Endodermal cell (in vitro differentiated cells): Measurements from ENCODE around the gene CHST1. TPM values are rescaled to one million over a fixed set of nuclear protein-coding genes. Genes with fewer than 3 reads are reported as not detected.

Experiments
- DNase-seq: peaks from one replicate; pipeline ENCODE4 v3.0.0-alpha.2; 2017
- H3K27ac ChIP-seq: 2 replicates; pipeline ENCODE4 v1.5.1; 2013; ENCODE audit warnings: mild to moderate bottlenecking, low read depth, low read length, moderate library complexity
- H3K27me3 ChIP-seq: 2 replicates; pipeline ENCODE4 v1.6.1; 2013; ENCODE audit warnings: mild to moderate bottlenecking, low read length, moderate library complexity; ENCODE audit not compliant: insufficient read depth, control insufficient read depth, poor library complexity, severe bottlenecking
- H3K36me3 ChIP-seq: 2 replicates; pipeline ENCODE4 v1.7.0; 2013; ENCODE audit warnings: mild to moderate bottlenecking, low read length, moderate library complexity; ENCODE audit not compliant: control insufficient read depth, insufficient read depth
- H3K4me1 ChIP-seq: one replicate; pipeline ENCODE4 v1.7.0; 2013; ENCODE audit warnings: low read length; ENCODE audit not compliant: control insufficient read depth, insufficient read depth
- H3K4me3 ChIP-seq: 2 replicates; pipeline ENCODE4 v1.5.1; 2013; ENCODE audit warnings: mild to moderate bottlenecking, low read length, moderate library complexity
- H3K9ac ChIP-seq: 2 replicates; pipeline ENCODE4 v1.6.1; 2013; ENCODE audit warnings: mild to moderate bottlenecking, low read length, moderate library complexity; ENCODE audit not compliant: poor library complexity, severe bottlenecking; ENCODE audit errors: extremely low read depth
- H3K9me3 ChIP-seq: 2 replicates; pipeline ENCODE4 v1.6.1; 2013; ENCODE audit warnings: mild to moderate bottlenecking, low read length, moderate library complexity; ENCODE audit not compliant: control insufficient read depth
- H3K27ac Mint-ChIP-seq: 2 replicates; pipeline ENCODE4 v1.8.0; 2020; ENCODE audit warnings: mixed read lengths
- H3K27me3 Mint-ChIP-seq: 2 replicates; pipeline ENCODE4 v1.8.0; 2021; ENCODE audit warnings: mild to moderate bottlenecking, mixed read lengths; ENCODE audit not compliant: insufficient read depth
- H3K36me3 Mint-ChIP-seq: 2 replicates; pipeline ENCODE4 v1.8.0; 2020; ENCODE audit warnings: low read depth, mixed read lengths
- H3K4me1 Mint-ChIP-seq: 2 replicates; pipeline ENCODE4 v1.8.0; 2020; ENCODE audit warnings: mixed read lengths
- H3K4me3 Mint-ChIP-seq: 2 replicates; pipeline ENCODE4 v1.8.0; 2020; ENCODE audit warnings: mild to moderate bottlenecking, moderate library complexity, mixed read lengths
- H3K9me3 Mint-ChIP-seq: 2 replicates; pipeline ENCODE4 v1.8.0; 2020; ENCODE audit warnings: mild to moderate bottlenecking, mixed read lengths
- WGBS, 2 experiments: methylation state at CpG; one replicate each; pipeline versions ENCODE4 v1.1.5 to v1.1.7; 2013; ENCODE audit warnings: missing lambda C conversion rate in 2 of 2, mixed read lengths in 1 of 2; ENCODE audit not compliant: insufficient coverage in 1 of 2, insufficient read length in 1 of 2; 5-methylcytosine and 5-hydroxymethylcytosine counted together
- total RNA-seq, 2 donors: library from RNA; stranded (reverse); fragmentation: NEBNext Ultra II Directional in 1 of 2; extraction: Animal tissue kit (Norgen Biotek cat#: 25700) in 1 of 2; gene quantifications; 2 replicates in 1 of 2; 3 replicates in 1 of 2; pipeline ENCODE4 v1.2.1, GENCODE V29; 2021
- TF ChIP-seq, protein P1 (sequence below): fragments of 200-600 bp; sonication (generic); conservative IDR thresholded peaks from 2 replicates; pipeline ENCODE4 v1.5.0; 2021; ENCODE audit warnings: antibody characterized with exemption, mild to moderate bottlenecking

CHST1 gene
- total RNA-seq, 2 donors from 2014 or later = 0.95 to 1.6 TPM

DNA sequence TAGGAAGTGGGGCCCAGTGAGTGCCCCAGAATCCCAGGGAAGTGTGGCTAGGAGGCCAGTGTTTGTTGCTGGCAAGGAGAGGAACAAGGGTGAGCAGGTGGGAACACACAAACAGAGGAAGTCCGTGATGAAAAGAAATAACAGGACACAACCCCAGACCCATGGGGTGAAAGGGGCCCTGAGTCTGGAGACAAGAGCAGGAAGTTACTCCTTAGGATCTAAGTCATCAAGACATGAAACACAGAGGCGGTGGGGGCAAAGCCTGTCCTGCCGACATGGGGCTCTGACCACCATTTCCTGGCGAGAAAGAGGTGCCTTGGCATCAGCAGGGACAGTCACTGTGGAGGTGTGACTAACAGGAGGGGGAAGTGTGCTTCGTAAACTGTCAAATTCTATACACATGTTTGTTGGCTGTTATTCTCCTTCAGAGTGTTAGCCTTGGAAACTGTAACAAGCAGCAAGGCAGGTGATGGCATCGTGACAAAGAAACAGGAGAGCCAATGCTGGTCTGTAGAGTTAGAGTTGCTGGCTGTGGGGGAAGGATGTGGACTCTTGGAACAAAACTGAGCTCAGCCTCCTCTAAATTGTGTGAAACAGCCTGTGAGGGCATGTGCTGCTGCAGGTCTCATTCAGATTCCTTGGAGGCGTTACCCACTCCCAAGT, 21.7 kb downstream of the CHST1 start:
- no peaks in the 10 kb centered on the region for H3K27me3 ChIP-seq
- no peaks in the 10 kb centered on the region for H3K4me1 ChIP-seq
- no peak overlapping the region for H3K4me3 ChIP-seq
- Mint-ChIP-seq H3K4me3 (no peak overlapping the region), H3K36me3 (no peaks in the 10 kb centered on the region), H3K27me3 (peaks cover 7% of the 10 kb centered on the region), H3K27ac (no peak overlapping the region), H3K4me1 (peaks cover 4% of the 10 kb centered on the region), H3K9me3 (peaks cover 5% of the 10 kb centered on the region)
- H3K9me3 ChIP-seq = no peaks in the 10 kb centered on the region
- H3K36me3 ChIP-seq = no peaks in the 10 kb centered on the region
- TF ChIP-seq, protein P1, sequence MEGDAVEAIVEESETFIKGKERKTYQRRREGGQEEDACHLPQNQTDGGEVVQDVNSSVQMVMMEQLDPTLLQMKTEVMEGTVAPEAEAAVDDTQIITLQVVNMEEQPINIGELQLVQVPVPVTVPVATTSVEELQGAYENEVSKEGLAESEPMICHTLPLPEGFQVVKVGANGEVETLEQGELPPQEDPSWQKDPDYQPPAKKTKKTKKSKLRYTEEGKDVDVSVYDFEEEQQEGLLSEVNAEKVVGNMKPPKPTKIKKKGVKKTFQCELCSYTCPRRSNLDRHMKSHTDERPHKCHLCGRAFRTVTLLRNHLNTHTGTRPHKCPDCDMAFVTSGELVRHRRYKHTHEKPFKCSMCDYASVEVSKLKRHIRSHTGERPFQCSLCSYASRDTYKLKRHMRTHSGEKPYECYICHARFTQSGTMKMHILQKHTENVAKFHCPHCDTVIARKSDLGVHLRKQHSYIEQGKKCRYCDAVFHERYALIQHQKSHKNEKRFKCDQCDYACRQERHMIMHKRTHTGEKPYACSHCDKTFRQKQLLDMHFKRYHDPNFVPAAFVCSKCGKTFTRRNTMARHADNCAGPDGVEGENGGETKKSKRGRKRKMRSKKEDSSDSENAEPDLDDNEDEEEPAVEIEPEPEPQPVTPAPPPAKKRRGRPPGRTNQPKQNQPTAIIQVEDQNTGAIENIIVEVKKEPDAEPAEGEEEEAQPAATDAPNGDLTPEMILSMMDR = no peak
- WGBS, 2 experiments = 85 to 89% methylated on average over 4 to 7 of the region's 7 CpGs
- no peak overlapping the region for H3K27ac ChIP-seq
- no peak for DNase-seq
- H3K9ac ChIP-seq = no peak overlapping the region

DNA sequence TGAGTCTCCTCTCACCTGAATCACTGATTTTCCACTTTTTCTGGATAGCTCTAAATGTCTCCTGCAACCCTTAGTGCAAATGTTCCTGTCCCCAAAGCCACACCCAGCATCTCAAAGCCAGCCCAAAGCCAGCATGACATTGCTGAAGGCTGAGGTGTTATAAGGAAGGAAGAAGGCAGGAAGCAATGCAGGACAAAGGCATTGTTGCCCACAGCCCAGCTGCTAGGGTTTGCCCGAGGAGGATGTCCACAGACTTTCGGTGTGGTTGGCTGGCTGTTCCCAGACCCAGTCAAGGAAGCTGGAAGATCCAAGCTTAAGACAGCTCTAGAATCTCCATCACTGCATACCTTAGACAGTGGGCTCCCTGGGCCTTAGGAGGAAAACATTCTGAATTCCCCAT, 23.5 kb downstream of the CHST1 start:
- DNase-seq = no peak
- 89 to 90% methylated on average over 2 of the region's 2 CpGs for WGBS, 2 experiments
- H3K9me3 Mint-ChIP-seq = peaks cover 10% of the 10 kb centered on the region
- Histone ChIP-seq H3K27me3 (no peaks in the 10 kb centered on the region), H3K36me3 (no peaks in the 10 kb centered on the region), H3K4me1 (no peaks in the 10 kb centered on the region), H3K4me3 (no peak overlapping the region), H3K9ac (no peak overlapping the region), H3K27ac (no peak overlapping the region), H3K9me3 (no peaks in the 10 kb centered on the region)
- no peaks in the 10 kb centered on the region for H3K4me1 Mint-ChIP-seq
- TF ChIP-seq, protein P1 = no peak
- no peak overlapping the region for H3K27ac Mint-ChIP-seq
- H3K36me3 Mint-ChIP-seq = no peaks in the 10 kb centered on the region
- no peak overlapping the region for H3K4me3 Mint-ChIP-seq
- H3K27me3 Mint-ChIP-seq = peaks cover 11% of the 10 kb centered on the region

DNA sequence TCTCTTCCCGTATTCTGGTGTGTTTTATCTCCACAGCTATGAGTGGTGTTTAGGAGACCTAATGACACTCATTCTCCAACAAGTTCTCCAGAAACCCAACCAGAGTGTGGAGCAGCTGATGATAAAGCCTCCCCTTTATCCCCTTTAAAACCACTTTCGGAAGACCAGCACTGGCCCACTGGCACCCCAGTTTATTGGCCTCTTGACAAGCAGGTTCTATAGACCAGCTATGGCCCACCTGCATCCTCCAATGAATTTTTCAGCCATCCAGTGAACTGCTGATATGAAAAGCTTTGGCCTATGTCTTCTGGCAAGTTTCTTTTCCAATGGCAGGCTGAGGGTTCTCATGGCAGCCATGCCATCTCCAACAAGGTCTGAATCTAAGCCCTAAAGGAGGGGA, 27.4 kb downstream of the CHST1 start:
- WGBS, 2 experiments = 78 to 94% methylated on average over 1 to 2 of the region's 2 CpGs
- Histone ChIP-seq H3K36me3 (no peaks in the 10 kb centered on the region), H3K4me3 (no peak overlapping the region), H3K9ac (no peak overlapping the region), H3K9me3 (no peaks in the 10 kb centered on the region), H3K27me3 (no peaks in the 10 kb centered on the region), H3K27ac (no peak overlapping the region), H3K4me1 (no peaks in the 10 kb centered on the region)
- Mint-ChIP-seq H3K9me3 (peaks cover 13% of the 10 kb centered on the region), H3K27ac (no peak overlapping the region), H3K4me1 (no peaks in the 10 kb centered on the region), H3K36me3 (no peaks in the 10 kb centered on the region), H3K27me3 (peaks cover 15% of the 10 kb centered on the region), H3K4me3 (no peak overlapping the region)
- TF ChIP-seq, protein P1 = no peak
- DNase-seq = no peak
